Right kidney (tissue), 9 donors: ENCODE data around the gene GALNT2.

Experiments
- DNase-seq: peaks from one replicate; pipeline ENCODE4 v3.0.0-alpha.2; 2016
- long read RNA-seq, 8 donors: transcript quantifications; one replicate each; lab custom pipeline, GENCODE V29; 2026

The GALNT2 gene
- long read RNA-seq, donor 1, full-length matches to known transcripts, result 10 of 17 reads
- long read RNA-seq, donor 1, partial matches to known transcripts, result 7 of 17 reads
- long read RNA-seq, donor 1, other reads (novel, unspliced or antisense), result 0 of 17 reads
- long read RNA-seq, donor 2, full-length matches to known transcripts, result 16 of 16 reads
- long read RNA-seq, donor 2, partial matches to known transcripts, result 0 of 16 reads
- long read RNA-seq, donor 2, other reads (novel, unspliced or antisense), result 0 of 16 reads
- long read RNA-seq, donor 3, full-length matches to known transcripts, result 9 of 9 reads
- long read RNA-seq, donor 3, partial matches to known transcripts, result 0 of 9 reads
- long read RNA-seq, donor 3, other reads (novel, unspliced or antisense), result 0 of 9 reads
- long read RNA-seq, donor 4, full-length matches to known transcripts, result 16 of 26 reads
- long read RNA-seq, donor 4, partial matches to known transcripts, result 10 of 26 reads
- long read RNA-seq, donor 4, other reads (novel, unspliced or antisense), result 0 of 26 reads
- long read RNA-seq, donor 5, full-length matches to known transcripts, result 16 of 22 reads
- long read RNA-seq, donor 5, partial matches to known transcripts, result 6 of 22 reads
- long read RNA-seq, donor 5, other reads (novel, unspliced or antisense), result 0 of 22 reads
- long read RNA-seq, donor 6, full-length matches to known transcripts, result 15 of 22 reads
- long read RNA-seq, donor 6, partial matches to known transcripts, result 7 of 22 reads
- long read RNA-seq, donor 6, other reads (novel, unspliced or antisense), result 0 of 22 reads
- long read RNA-seq, donor 7, full-length matches to known transcripts, result 30 of 44 reads
- long read RNA-seq, donor 7, partial matches to known transcripts, result 14 of 44 reads
- long read RNA-seq, donor 7, other reads (novel, unspliced or antisense), result 0 of 44 reads
- long read RNA-seq, donor 8, full-length matches to known transcripts, result 19 of 29 reads
- long read RNA-seq, donor 8, partial matches to known transcripts, result 10 of 29 reads
- long read RNA-seq, donor 8, other reads (novel, unspliced or antisense), result 0 of 29 reads

DNA sequence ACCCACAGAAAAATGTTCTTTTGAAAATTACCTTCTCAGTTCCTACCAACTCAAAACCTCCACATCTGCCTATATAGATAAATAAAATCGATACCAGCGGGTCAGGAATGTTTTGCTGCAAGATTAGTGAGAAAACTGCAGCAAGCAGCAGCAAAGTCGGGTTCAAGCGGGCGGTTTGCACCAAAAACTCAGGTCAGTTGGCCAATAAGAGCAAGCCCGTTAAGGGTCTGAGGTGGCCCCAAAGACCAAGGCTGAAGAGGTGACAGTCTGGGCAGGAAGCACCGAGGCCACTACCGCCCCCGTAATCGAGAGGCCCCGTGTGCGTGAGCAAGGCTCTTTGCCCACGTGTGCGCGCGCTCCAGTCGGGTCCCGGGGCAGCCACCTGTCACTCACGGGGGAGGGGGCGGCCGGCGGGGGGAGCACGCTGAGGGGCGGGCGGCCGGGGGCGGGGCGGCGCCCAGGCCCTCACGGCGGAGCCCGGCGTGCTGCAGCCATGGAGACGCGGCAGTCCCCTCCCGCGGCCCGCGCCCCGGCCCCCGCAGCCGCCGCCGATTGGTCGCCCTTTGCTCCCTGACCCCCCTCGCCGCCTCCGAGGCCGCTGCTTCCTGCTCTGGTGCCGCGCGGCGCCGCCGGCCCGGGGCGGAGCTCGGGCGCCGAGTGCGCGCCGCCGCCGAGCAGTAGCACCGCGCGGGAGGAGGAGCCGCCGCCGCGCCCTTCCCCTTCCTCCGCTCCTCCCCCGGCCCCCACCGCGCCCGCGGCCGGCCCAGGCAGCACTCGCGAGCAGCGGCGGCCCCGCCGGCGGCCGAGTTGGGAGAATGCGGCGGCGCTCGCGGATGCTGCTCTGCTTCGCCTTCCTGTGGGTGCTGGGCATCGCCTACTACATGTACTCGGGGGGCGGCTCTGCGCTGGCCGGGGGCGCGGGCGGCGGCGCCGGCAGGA is at the start of gene GALNT2:
Gene GALNT2 (plus strand): TSS at position 773 of the 939 bp plus-strand sequence. CDS start 43 bp downstream, at position 816.
- DNase-seq, result peak; percentile 84

GRCh38 chr1:230020451-230020850 is 46.6 kb upstream of the GALNT2 start:
- DNase-seq, result no peak

DNA sequence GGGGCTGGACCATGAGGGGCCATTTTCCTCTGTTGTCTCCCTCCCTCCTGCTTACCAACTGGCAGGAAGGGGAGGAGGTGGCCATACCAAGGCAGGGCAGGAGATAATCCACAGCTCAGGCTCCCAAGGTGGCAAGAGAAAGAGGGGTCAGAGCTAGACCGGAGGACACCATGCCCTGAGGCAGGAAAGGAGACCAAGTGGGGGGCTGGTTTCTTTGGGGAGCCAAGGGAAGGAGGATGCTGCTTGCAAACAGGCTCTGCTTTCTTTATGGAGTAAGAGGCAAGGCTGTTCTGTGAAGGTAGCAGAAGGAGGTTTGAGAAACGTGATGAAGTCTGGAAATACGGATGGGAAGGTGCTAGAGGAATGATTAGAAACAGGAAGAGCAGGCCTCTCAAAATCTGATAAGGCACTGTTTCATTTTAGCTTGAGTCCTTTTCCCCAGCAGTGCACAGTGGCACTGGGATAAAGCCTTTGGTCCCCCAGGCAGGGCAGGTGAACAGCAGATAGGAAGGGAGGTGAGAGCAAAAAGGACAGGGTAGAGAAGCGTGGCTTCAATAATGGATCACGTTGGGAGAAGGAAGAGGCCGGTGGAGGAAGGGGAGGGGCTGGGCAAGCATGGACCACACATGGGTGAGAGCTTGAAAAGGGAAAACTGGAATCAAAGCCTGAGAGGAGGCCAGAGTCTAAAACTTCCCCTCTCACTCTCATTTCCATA is 44.2 kb upstream of the GALNT2 start:
- DNase-seq, result no peak

DNA sequence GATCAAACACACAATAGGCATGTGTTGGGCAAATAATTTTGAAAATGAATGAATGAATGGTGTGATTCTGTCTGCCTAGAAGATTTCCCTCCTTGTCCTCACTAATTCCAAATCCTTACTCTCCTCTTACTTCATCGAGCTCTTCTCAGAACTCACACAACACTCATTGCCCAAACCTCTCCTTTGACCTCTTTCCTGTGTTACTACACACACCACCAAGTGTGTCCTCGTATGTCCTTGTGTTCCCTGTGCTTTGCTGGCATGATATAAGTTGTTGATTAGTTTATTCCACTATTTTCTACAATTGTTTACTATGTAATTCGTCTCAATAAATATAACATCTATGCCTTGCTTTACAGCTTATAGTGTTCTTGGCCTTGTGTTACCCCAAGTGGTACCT is 41.4 kb upstream of the GALNT2 start:
- no peak for DNase-seq

GRCh38 chr1:230026139-230026538 is 40.9 kb upstream of the GALNT2 start:
- DNase-seq, result no peak

- DNase-seq, result no peak
Observed at GRCh38 chr1:230026572-230026971, 40.5 kb upstream of the GALNT2 start.

GRCh38 chr1:230028602-230029223 is 38.3 kb upstream of the GALNT2 start:
- no peak for DNase-seq

DNA sequence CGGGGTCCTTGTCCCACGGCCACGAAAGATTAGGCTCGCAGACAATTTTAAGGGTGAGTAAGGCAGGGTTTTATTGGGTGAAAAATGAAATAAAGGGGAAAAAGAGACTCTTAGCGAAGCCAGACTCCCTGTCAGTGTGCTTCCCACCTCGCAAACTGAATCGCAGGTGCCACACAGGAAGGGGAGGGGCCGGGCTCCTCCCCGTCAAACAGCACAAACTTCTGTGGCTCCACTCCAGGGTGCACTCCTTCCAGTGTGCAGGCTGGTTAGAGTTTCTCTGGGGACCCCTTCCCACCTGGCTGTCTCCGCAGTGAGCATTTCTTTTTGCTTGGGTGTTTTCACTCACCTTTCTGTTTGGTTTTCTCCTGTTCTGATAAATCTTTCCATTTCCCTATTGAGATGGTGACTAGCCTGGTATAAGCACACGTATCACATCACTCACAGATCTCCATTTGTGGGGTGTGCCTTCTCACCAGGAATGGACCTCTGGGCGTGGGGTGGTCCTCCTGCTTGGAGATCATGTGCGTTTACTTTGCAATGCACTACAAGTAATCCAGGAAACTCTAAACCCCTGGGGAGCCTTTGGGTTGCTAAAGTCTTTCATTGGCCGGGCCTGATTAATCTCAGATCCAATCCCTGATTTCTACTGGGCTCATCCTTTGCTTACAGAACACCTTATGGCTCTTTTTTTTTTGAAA is 37.6 kb upstream of the GALNT2 start:
- DNase-seq, result no peak

- DNase-seq, result no peak
Observed at GRCh38 chr1:230030122-230030821, 36.8 kb upstream of the GALNT2 start.

- DNase-seq, result no peak
Observed at GRCh38 chr1:230031131-230031530, 35.9 kb upstream of the GALNT2 start.

GRCh38 chr1:230032516-230033281 is 34.3 kb upstream of the GALNT2 start:
- no peak for DNase-seq

- no peak for DNase-seq
Observed at GRCh38 chr1:230037261-230037660, 29.8 kb upstream of the GALNT2 start.

DNA sequence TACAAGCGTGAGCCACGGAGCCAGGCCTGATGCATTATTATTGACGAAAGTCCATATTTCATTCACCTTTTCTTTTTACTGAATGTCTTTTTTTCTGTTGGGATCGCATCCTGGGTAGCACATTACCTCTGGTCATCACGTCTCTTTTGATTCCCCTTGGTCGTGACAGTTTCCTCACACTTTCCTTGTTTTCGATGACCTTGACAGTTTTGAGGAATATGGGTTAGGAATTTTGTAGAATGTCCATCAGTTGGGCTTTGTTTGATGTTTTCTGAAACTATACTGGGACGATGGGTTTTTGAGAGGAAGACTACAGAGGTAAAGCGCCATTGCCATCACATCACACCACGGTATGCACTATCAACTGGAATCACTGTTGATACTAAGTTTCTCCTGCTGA is 26.6 kb upstream of the GALNT2 start:
- no peak for DNase-seq

- DNase-seq, result no peak
Observed at GRCh38 chr1:230043081-230043480, 24.0 kb upstream of the GALNT2 start.

- no peak for DNase-seq
Observed at GRCh38 chr1:230044729-230045128, 22.3 kb upstream of the GALNT2 start.

- peak; percentile 11 for DNase-seq
Observed at GRCh38 chr1:230047114-230047865, 19.7 kb upstream of the GALNT2 start.

GRCh38 chr1:230048322-230048721 is 18.7 kb upstream of the GALNT2 start:
- no peak for DNase-seq

DNA sequence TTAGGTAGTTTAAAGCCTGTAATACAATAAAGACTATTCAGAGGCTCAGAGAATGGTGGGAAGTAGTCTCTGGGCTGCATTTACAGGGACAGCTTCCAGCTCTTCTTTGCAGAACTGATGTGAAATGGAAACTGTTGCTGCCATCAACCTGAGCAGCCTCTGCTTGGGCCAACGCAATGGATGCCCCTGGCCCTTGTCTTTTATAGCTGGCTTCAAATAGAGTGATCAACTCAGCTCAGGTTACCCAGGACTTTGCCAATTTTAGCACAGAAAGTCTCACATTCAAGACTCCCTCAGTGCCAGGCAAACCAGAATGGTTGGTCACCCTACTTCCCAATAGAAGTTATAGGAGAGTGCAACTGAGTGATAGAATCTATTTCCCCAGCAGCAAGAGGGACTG is 18.1 kb upstream of the GALNT2 start:
- no peak for DNase-seq
